Measurements from ENCODE around the gene MAPK4. TPM values are rescaled to one million over a fixed set of nuclear protein-coding genes. Genes with fewer than 3 reads are reported as not detected.

The MAPK4 gene
- total RNA-seq, 2 donors from 2014 or later = 1.0 to 1.6 TPM

DNA sequence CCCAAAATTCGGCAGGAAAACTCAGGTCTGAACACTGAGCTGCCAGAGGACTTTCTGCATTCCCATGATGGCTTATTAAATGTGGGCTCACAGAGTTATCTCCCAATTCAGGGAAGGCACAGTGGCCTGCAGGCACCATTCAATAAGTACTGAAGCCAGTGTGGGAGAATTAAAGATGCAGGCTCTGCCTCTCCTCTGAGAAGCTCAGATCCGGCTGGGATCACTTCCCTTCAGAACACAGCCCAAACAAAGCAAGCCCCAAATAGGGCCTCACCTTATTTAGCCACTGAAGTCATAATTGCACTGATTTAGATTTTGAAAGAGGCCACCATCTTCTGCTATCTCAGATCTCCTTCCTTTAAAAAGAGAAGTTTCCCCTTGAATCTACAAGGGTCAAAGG lies 94.3 kb downstream of the MAPK4 start:
- 74 to 87% methylated on average over 2 of the region's 2 CpGs for WGBS, 2 donors
- H3K36me3 ChIP-seq (replicated peaks in 1 of 2; ENCODE audit: insufficient read depth in 1 of 2, low read depth in 2 of 2) = no peaks in the 10 kb centered on the region
- H3K9me3 ChIP-seq = no peaks in the 10 kb centered on the region
- no peaks in the 10 kb centered on the region for H3K4me1 ChIP-seq
- intact Hi-C loops (cut with DNase I) = no loop called here
- no peak overlapping the region for H3K4me3 ChIP-seq
- no peak overlapping the region for H3K27ac ChIP-seq
- ATAC-seq (no peak), DNase-seq (no peak)
- no peaks in the 10 kb centered on the region for H3K27me3 ChIP-seq
- TF ChIP-seq, protein P1, sequence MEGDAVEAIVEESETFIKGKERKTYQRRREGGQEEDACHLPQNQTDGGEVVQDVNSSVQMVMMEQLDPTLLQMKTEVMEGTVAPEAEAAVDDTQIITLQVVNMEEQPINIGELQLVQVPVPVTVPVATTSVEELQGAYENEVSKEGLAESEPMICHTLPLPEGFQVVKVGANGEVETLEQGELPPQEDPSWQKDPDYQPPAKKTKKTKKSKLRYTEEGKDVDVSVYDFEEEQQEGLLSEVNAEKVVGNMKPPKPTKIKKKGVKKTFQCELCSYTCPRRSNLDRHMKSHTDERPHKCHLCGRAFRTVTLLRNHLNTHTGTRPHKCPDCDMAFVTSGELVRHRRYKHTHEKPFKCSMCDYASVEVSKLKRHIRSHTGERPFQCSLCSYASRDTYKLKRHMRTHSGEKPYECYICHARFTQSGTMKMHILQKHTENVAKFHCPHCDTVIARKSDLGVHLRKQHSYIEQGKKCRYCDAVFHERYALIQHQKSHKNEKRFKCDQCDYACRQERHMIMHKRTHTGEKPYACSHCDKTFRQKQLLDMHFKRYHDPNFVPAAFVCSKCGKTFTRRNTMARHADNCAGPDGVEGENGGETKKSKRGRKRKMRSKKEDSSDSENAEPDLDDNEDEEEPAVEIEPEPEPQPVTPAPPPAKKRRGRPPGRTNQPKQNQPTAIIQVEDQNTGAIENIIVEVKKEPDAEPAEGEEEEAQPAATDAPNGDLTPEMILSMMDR (IDR thresholded peaks at IDR 0.05) = no peak
- no peak for TF ChIP-seq POLR2A (IDR thresholded peaks at IDR 0.05)

DNA sequence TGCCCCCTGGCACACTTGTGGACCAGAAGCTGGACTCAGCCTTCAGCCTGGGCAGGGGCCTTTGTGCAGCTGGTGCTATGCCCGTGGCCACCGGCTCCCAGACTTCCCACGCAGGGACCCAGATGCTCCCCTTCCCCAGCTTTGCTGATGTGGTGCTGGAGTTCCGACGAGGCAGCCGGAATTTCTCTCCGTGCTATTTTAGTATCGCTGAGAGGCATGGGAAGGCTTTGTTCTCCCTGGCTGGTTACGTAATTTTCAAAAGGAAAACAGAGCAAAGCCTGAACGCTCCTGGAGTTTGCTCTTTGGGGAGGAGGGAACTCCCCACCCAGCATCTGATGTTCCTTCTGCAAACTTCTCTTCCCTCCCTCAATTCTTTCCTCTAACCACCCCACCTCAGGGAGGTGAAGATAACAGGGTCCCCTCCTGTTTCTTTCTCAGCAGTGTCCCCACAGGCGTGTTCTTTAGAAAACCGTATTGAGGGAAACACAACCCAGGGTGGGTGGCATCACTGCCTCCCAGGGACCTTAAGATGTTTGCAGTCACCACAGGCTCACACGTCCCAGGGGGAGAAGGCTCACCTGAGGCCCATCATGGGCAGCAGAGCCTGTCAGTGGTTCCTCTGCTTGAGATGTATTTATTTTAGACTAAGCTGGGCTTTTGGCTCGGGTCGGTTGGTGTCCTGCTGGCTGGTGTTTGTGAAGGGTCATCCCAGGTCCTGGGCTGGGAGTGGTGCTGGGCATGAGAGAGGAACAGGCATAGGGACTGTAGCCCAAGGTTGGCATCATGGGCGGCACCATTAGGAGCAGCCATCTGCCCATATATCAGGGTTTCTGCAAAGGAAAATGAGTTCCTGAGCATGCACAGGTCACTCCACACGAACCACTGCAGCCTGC lies 95.0 kb downstream of the MAPK4 start:
- intact Hi-C loops (cut with DNase I) = no loop called here
- ATAC-seq (no peak), DNase-seq (no peak)
- Histone ChIP-seq H3K4me1 (no peaks in the 10 kb centered on the region), H3K4me3 (no peak overlapping the region), H3K27ac (no peak overlapping the region), H3K27me3 (no peaks in the 10 kb centered on the region), H3K36me3 (replicated peaks in 1 of 2; ENCODE audit: insufficient read depth in 1 of 2, low read depth in 2 of 2) (no peaks in the 10 kb centered on the region), H3K9me3 (no peaks in the 10 kb centered on the region)
- no peak for TF ChIP-seq POLR2A (IDR thresholded peaks at IDR 0.05)
- TF ChIP-seq, protein P1 (IDR thresholded peaks at IDR 0.05) = no peak
- 68 to 78% methylated on average over 15 to 17 of the region's 17 CpGs for WGBS, 2 donors

DNA sequence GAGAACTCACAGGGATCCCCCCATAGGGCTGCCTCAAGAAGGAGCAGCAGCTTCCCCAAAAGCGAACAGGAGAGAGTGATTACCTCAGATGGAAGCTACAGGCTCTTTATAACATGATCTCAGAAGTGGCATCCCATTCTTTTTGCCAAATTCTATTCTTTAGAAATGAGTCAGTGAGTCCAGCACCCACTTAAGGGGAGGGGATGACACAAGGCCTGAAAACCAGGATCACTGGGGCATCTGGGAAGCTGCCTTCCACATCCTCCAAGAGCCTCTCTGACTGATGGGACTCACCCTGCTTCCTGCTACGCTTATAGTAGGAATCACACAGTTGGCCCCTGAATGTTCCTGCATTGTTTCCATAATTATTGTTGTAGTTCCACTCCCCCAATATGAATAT lies 96.5 kb downstream of the MAPK4 start:
- Histone ChIP-seq H3K36me3 (replicated peaks in 1 of 2; ENCODE audit: insufficient read depth in 1 of 2, low read depth in 2 of 2) (no peaks in the 10 kb centered on the region), H3K27ac (no peak overlapping the region), H3K4me1 (no peaks in the 10 kb centered on the region), H3K9me3 (no peaks in the 10 kb centered on the region), H3K27me3 (no peaks in the 10 kb centered on the region), H3K4me3 (no peak overlapping the region)
- intact Hi-C loops (cut with DNase I) = no loop called here
- no peak for ATAC-seq
- no peak for DNase-seq
- WGBS, 2 donors = 93 to 96% methylated on average over 2 of the region's 2 CpGs
- TF ChIP-seq, protein P1 (IDR thresholded peaks at IDR 0.05) = no peak
- no peak for TF ChIP-seq POLR2A (IDR thresholded peaks at IDR 0.05)

DNA sequence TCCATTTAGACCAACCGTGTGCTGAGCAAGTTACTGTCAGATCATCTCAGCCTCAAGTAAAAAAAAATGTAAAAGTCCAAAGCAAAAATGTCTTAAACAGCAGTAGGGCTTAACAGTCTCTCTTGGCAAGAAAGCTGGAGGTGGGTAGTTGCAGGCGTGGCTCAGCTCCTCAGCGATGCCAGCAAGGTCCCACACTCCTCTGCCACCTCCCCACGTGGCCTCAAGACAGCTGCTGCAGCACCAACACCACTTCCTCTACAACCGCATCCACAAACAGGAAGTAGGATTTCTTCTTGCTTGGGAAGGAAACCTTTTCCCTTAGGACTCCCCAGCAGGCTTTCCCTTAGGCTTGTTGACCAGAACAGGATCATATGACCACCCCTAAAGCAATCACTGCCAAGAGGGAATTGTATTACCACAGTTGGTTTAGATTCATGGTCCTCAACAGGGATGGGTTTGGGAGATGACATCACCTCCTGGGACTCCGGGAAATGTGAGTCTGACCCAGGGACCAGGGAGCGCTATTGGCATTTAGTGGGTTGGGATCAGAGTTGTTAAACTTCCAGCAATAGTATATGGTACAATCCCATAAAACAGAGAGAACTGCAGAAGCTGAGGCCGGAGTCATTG lies 97.1 kb downstream of the MAPK4 start:
- H3K4me3 ChIP-seq = no peak overlapping the region
- no peaks in the 10 kb centered on the region for H3K4me1 ChIP-seq
- no peak for ATAC-seq
- no peaks in the 10 kb centered on the region for H3K27me3 ChIP-seq
- no peak overlapping the region for H3K27ac ChIP-seq
- intact Hi-C loops (cut with DNase I) = no loop called here
- DNase-seq = no peak
- H3K9me3 ChIP-seq = peaks cover 0 to 4% (median 0%) of the 10 kb centered on the region in 3 donors
- H3K36me3 ChIP-seq (replicated peaks in 1 of 2; ENCODE audit: insufficient read depth in 1 of 2, low read depth in 2 of 2) = no peaks in the 10 kb centered on the region
- no peak for TF ChIP-seq POLR2A (IDR thresholded peaks at IDR 0.05)
- TF ChIP-seq, protein P1 (IDR thresholded peaks at IDR 0.05) = no peak
- 76 to 79% methylated on average over 8 of the region's 8 CpGs for WGBS, 2 donors

Measured in body of pancreas (tissue), 4 donors.